GM12878 (cell line): ENCODE results near the gene OR51A7. TPM values are rescaled to one million over a fixed set of nuclear protein-coding genes. Genes with fewer than 3 reads are reported as not detected.

Experiments used
- ATAC-seq: fragments of 200-7000 bp; cut with Tn5 transposase; 3 replicates; pipeline ENCODE4 v1.9.1; 2020; ENCODE audit warnings: mild to moderate bottlenecking, moderate library complexity
- Bru-seq: library from RNA; stranded (reverse); fragments of 400-500 nt; gene quantifications from one replicate; lab custom pipeline; 2021; lab: Mats Ljungman, UMichigan
- BruChase-seq, 2 experiments: library from RNA; stranded (reverse); fragments of 400-500 nt; gene quantifications; one replicate each; lab custom pipeline; 2021; lab: Mats Ljungman, UMichigan
- BruUV-seq: library from RNA; stranded (reverse); fragments of 400-500 nt; replicated peaks from 2 replicates; lab custom pipeline; 2021; lab: Mats Ljungman, UMichigan
- CTCF ChIA-PET: fragments of 300-600 bp; sonication (Branson Sonifier 250); formaldehyde crosslinking; extraction: SDS; loops from one replicate; lab custom pipeline; 2021; ENCODE audit warnings: inconsistent platforms; lab: Yijun Ruan, JAX
- POLR2A ChIA-PET: fragments of 350-600 bp; formaldehyde crosslinking; extraction: SDS; loops from one replicate; lab custom pipeline; 2021; ENCODE audit warnings: inconsistent platforms; lab: Charles Lee
- RAD21 ChIA-PET: fragments of 300-600 bp; sonication (Branson Sonifier 250); formaldehyde crosslinking; loops from one replicate; lab custom pipeline; 2023; ENCODE audit warnings: antibody characterized with exemption; ENCODE audit not compliant: unreplicated experiment; lab: Charles Lee
- SMC1A ChIA-PET: fragments of 300-600 bp; sonication (Branson Sonifier 250); formaldehyde crosslinking; loops from one replicate; lab custom pipeline; 2023; ENCODE audit not compliant: unreplicated experiment, uncharacterized antibody; lab: Charles Lee
- DNase-seq: peaks from one replicate; pipeline ENCODE4 v3.0.0-alpha.2; 2011; ENCODE audit warnings: low read depth, low spot score
- FAIRE-seq: peaks from 3 replicates; lab custom pipeline; 2011; peaks lifted over from hg19 to GRCh38; lab: Jason Lieb, UNC
- H2AFZ ChIP-seq: 2 replicates; pipeline ENCODE4 v1.6.0; 2011; ENCODE audit warnings: low read depth, low read length, control low read depth; ENCODE audit not compliant: control insufficient read depth
- H3K27ac ChIP-seq: 2 replicates; pipeline ENCODE4 v1.5.1; 2011; ENCODE audit warnings: control low read depth; ENCODE audit not compliant: control insufficient read depth, insufficient read depth
- H3K27me3 ChIP-seq, 2 experiments: replicated peaks in 1 of 2; 2 replicates each; pipeline versions ENCODE4 v1.6.0 to v1.6.1; 2011; ENCODE audit warnings: low read length in 1 of 2; ENCODE audit not compliant: control insufficient read depth in 2 of 2, insufficient read depth in 2 of 2
- H3K36me3 ChIP-seq, 2 experiments: 2 replicates each; pipeline ENCODE4 v1.5.1; 2011; ENCODE audit warnings: low read length in 1 of 2; ENCODE audit not compliant: control insufficient read depth in 2 of 2, insufficient read depth in 2 of 2
- H3K4me1 ChIP-seq: 2 replicates; pipeline ENCODE4 v1.6.1; 2011; ENCODE audit warnings: mild to moderate bottlenecking, low read length, moderate library complexity, mixed read lengths; ENCODE audit not compliant: control insufficient read depth, insufficient read depth
- H3K4me2 ChIP-seq: 2 replicates; pipeline ENCODE4 v1.6.0; 2011; ENCODE audit warnings: control low read depth; ENCODE audit not compliant: control insufficient read depth, insufficient read depth
- H3K4me3 ChIP-seq: fragments of 200-600 bp; sonication (generic); 2 replicates; pipeline ENCODE4 v1.5.1; 2016
- H3K79me2 ChIP-seq: 2 replicates; pipeline ENCODE4 v1.6.0; 2011; ENCODE audit warnings: low read length; ENCODE audit not compliant: control insufficient read depth, insufficient read depth
- H3K9ac ChIP-seq: 2 replicates; pipeline ENCODE4 v1.8.0; 2011; ENCODE audit warnings: low read length, control low read depth, mixed read lengths; ENCODE audit not compliant: control insufficient read depth, insufficient read depth
- H3K9me3 ChIP-seq: replicated peaks from 3 replicates; pipeline ENCODE4 v1.5.1; 2011; ENCODE audit warnings: mild to moderate bottlenecking, low read length; ENCODE audit not compliant: control insufficient read depth, insufficient read depth
- H4K20me1 ChIP-seq: 2 replicates; pipeline ENCODE4 v1.6.0; 2011; ENCODE audit not compliant: control insufficient read depth, insufficient read depth
- BCL11A ChIP-seq: IDR thresholded peaks from 2 replicates; pipeline ENCODE4 v1.6.1; 2011; ENCODE audit warnings: low read depth, low read length
- CBFB ChIP-seq: IDR thresholded peaks from 2 replicates; pipeline ENCODE4 v1.6.1; 2016; ENCODE audit warnings: antibody characterized with exemption, low read depth
- CEBPB ChIP-seq, 2 experiments: fragments of 150-350 bp in 1 of 2; IDR thresholded peaks; 2 replicates each; pipeline ENCODE4 v1.6.1; 2012 to 2014; ENCODE audit warnings: low read depth in 2 of 2, low read length in 2 of 2, borderline replicate concordance in 1 of 2, inconsistent platforms in 1 of 2
- CEBPZ ChIP-seq: fragments of 150-350 bp; IDR thresholded peaks from 2 replicates; pipeline ENCODE4 v1.6.1; 2016; ENCODE audit warnings: low read depth, low read length
- CREB1 ChIP-seq: IDR thresholded peaks from 2 replicates; pipeline ENCODE4 v1.6.1; 2012; ENCODE audit warnings: low read depth, mild to moderate bottlenecking, inconsistent platforms
- CREM ChIP-seq: IDR thresholded peaks from 2 replicates; pipeline ENCODE4 v1.6.1; 2014; ENCODE audit warnings: antibody characterized with exemption, low read depth
- HDAC2 ChIP-seq: fragments of 200-600 bp; sonication (generic); IDR thresholded peaks from 2 replicates; pipeline ENCODE4 v1.6.1; 2017
- MEF2B ChIP-seq: fragments of 450-650 bp; IDR thresholded peaks from 2 replicates; pipeline ENCODE4 v1.6.1; 2018; ENCODE audit warnings: mild to moderate bottlenecking, moderate library complexity; ENCODE audit not compliant: partially characterized antibody, poor library complexity, severe bottlenecking
- MTA2 ChIP-seq: fragments of 450-650 bp; IDR thresholded peaks from 2 replicates; pipeline ENCODE4 v1.6.1; 2016; ENCODE audit warnings: low read depth, mild to moderate bottlenecking, moderate library complexity
- MYC ChIP-seq: IDR thresholded peaks from 2 replicates; pipeline ENCODE4 v1.6.1; 2011; ENCODE audit warnings: mild to moderate bottlenecking, low read length, moderate library complexity, inconsistent platforms; ENCODE audit not compliant: insufficient read depth, insufficient replicate concordance, insufficient read length, severe bottlenecking
- NR2F1 ChIP-seq: fragments of 450-650 bp; conservative IDR thresholded peaks from 2 replicates; pipeline ENCODE4 v1.6.1; 2017; ENCODE audit warnings: mild to moderate bottlenecking
- PML ChIP-seq: IDR thresholded peaks from 2 replicates; pipeline ENCODE4 v1.6.1; 2012; ENCODE audit warnings: low read length, inconsistent platforms
- SMC3 ChIP-seq: IDR thresholded peaks from 2 replicates; pipeline ENCODE4 v1.6.1; 2011; ENCODE audit warnings: low read length, improper control_type of control experiment, borderline replicate concordance
- TAF1 ChIP-seq: IDR thresholded peaks from 2 replicates; pipeline ENCODE4 v1.6.1; 2011; ENCODE audit warnings: mild to moderate bottlenecking, low read depth, low read length, borderline replicate concordance
- TCF3 ChIP-seq: IDR thresholded peaks from 2 replicates; pipeline ENCODE4 v1.6.1; 2012; ENCODE audit warnings: low read depth, mild to moderate bottlenecking, low read length, borderline replicate concordance; ENCODE audit not compliant: insufficient read depth
- YBX1 ChIP-seq: fragments of 450-650 bp; IDR thresholded peaks from 2 replicates; pipeline ENCODE4 v1.6.1; 2016; ENCODE audit warnings: antibody characterized with exemption
- YY1 ChIP-seq: IDR thresholded peaks from 2 replicates; pipeline ENCODE4 v1.6.1; 2011; ENCODE audit warnings: low read depth, mild to moderate bottlenecking, low read length
- ZNF217 ChIP-seq: fragments of 450-650 bp; IDR thresholded peaks from 2 replicates; pipeline ENCODE4 v1.6.1; 2017; ENCODE audit warnings: antibody characterized with exemption, mild to moderate bottlenecking
- ZNF274 ChIP-seq: IDR thresholded peaks from one replicate; pipeline ENCODE4 v1.8.0; 2011; ENCODE audit not compliant: insufficient read length, insufficient read depth
- ZZZ3 ChIP-seq: IDR thresholded peaks from 2 replicates; pipeline ENCODE4 v1.6.1; 2011; ENCODE audit warnings: low read depth; ENCODE audit not compliant: control insufficient read depth, insufficient read length
- in situ Hi-C: fragments of 300-500 bp; cut with MboI; formaldehyde crosslinking; loops from 9 replicates; pipeline ENCODE4 v1.14.3; 2018; ENCODE audit warnings: mixed read lengths
- intact Hi-C: fragments of 100-400 bp; cut with micrococcal nuclease; formaldehyde crosslinking; loops from one replicate; pipeline ENCODE4 v1.14.2; 2022; ENCODE audit not compliant: unreplicated experiment
- long read RNA-seq, 2 experiments: library from polyadenylated mRNA; unstranded; transcript quantifications; one replicate each; pipeline ENCODE4 v2.0.0, GENCODE V29; 2019 to 2020
- polyA minus RNA-seq, 3 experiments: library from RNA; depleted of rRNA, polyadenylated mRNA; stranded (reverse); fragments of >200 nt; gene quantifications; 2 replicates each; pipeline ENCODE4 v1.2.3, GENCODE V29; 2011
- polyA plus RNA-seq, 11 experiments: library from polyadenylated mRNA; depleted of rRNA in 4 of 11; unstranded in 6 of 11; stranded (reverse) in 5 of 11; fragments of >200 nt; fragmentation: Nextera tagmentation in 4 of 11; fragmentation: Illumina TruSeq in 1 of 11; extraction: Ambion mirVana in 4 of 11; extraction: Trizol in 1 of 11; gene quantifications; 1 replicate in 1 of 11; 2 replicates in 10 of 11; pipeline versions ENCODE4 v1.2.1 to v1.2.3, GENCODE V29; 2011 to 2016; ENCODE audit warnings: inconsistent platforms in 2 of 11, missing spikeins in 2 of 11, low read depth in 1 of 11
- total RNA-seq, 4 experiments: library from RNA; depleted of rRNA in 3 of 4; stranded (reverse); fragments of >200 nt in 3 of 4; fragmentation: Illumina TruSeq in 1 of 4; extraction: Trizol in 1 of 4; gene quantifications; 2 replicates each; pipeline versions ENCODE4 v1.2.1 to v1.2.3, GENCODE V29; 2013 to 2021

The OR51A7 gene
- not detected in 2 replicates for total RNA-seq (2013; cell fraction: nucleolus; rRNA removed)
- total RNA-seq (2014; rRNA removed) (not detected in 2 replicates), total RNA-seq (2014; rRNA removed; fragmentation: Illumina TruSeq; extraction: Trizol) (not detected in 2 replicates), total RNA-seq (2021) (not detected in 2 replicates), polyA plus RNA-seq (2011; rRNA removed) (not detected in 2 replicates), polyA plus RNA-seq (2014; fragmentation: Illumina TruSeq; extraction: Trizol) (not detected in 2 replicates), polyA plus RNA-seq (2014; fragmentation: Nextera tagmentation; extraction: Ambion mirVana) (not detected), polyA plus RNA-seq (2014; rRNA removed) (not detected in 2 replicates), polyA plus RNA-seq (2016; fragmentation: Nextera tagmentation; extraction: Ambion mirVana) (not detected), polyA minus RNA-seq (2011; rRNA and poly(A)+ RNA removed) (not detected in 2 replicates), Bru-seq, nascent RNA (not detected), BruChase-seq, experiment 1, labeled RNA remaining after a 6-hour chase (not detected), BruChase-seq, experiment 2, labeled RNA remaining after a 2-hour chase (not detected)
- not detected for polyA plus RNA-seq (2011; ENCODE audit: low read depth)
- not detected in 2 replicates for polyA plus RNA-seq (2011; cell fraction: cytosol; rRNA removed)
- not detected in 2 replicates for polyA plus RNA-seq (2011; cell fraction: nucleus; rRNA removed)
- polyA plus RNA-seq (2012) = not detected in 2 replicates
- polyA minus RNA-seq (2011; cell fraction: cytosol; rRNA and poly(A)+ RNA removed) = not detected in 2 replicates
- not detected in 2 replicates for polyA minus RNA-seq (2011; cell fraction: nucleus; rRNA and poly(A)+ RNA removed)
- long read RNA-seq, experiment 1 = 0 reads
- long read RNA-seq, experiment 2 = 0 reads

- H3K4me3 ChIP-seq = no peak within 1 kb of the TSS
- no peak within 1 kb of the TSS for H3K4me2 ChIP-seq
- TF ChIP-seq TCF3 (no peak), CREB1 (no peak), CBFB (no peak), MYC (no peak), CEBPB (IDR thresholded peaks at IDR 0.05; ENCODE audit: borderline replicate concordance in 1 of 2, low read depth in 2 of 2, low read length in 2 of 2) (no peak), CREM (no peak), HDAC2 (no peak), YBX1 (no peak), MEF2B (no peak), TAF1 (no peak), ZNF217 (no peak), ZNF274 (no peak), SMC3 (no peak), BCL11A (no peak), NR2F1 (no peak), MTA2 (no peak), PML (no peak), ZZZ3 (no peak), CEBPZ (no peak), YY1 (no peak)
- no peaks in the 10 kb centered on the region for H3K27me3 ChIP-seq
- H4K20me1 ChIP-seq = no peaks in the 10 kb centered on the region
- DNase-seq (no peak), ATAC-seq (no peak), FAIRE-seq (no peak)
- no peak within 1 kb of the TSS for H3K9ac ChIP-seq
- no peak within 1 kb of the TSS for H2AFZ ChIP-seq
- in situ Hi-C loops (no loop called here), intact Hi-C loops (no loop called here)
- H3K36me3 ChIP-seq = no peaks in the 10 kb centered on the region
- no peak within 1 kb of the TSS for H3K27ac ChIP-seq
- ChIA-PET RAD21 (no interaction called here), CTCF (no interaction called here), SMC1A (interaction anchor here (1.0 kb wide), 1 partner anchor 9 kb away, joined by 3 read pairs; no protein-coding TSS in a partner anchor), POLR2A (no interaction called here)
- H3K4me1 ChIP-seq = no peaks in the 10 kb centered on the region
- H3K9me3 ChIP-seq = no peaks in the 10 kb centered on the region
- BruUV-seq = no TSS peak
- no peaks in the 10 kb centered on the region for H3K79me2 ChIP-seq
Observed at GRCh38 chr11:4903484-4903883, at the start of gene OR51A7. Gene OR51A7, plus strand, starts transcription at chr11:4903783. Its CDS starts 3,587 bp downstream, at chr11:4907370.
